ENCODE results near the gene SLAMF7.

The SLAMF7 gene

GRCh38 chr1:160720356-160721085 is 18.5 kb upstream of the SLAMF7 start:
- no peak overlapping the region for H3K4me3 ChIP-seq (ENCODE audit: low read depth, low read length)
- no peak for TF ChIP-seq CTCF (IDR thresholded peaks at IDR 0.05; ENCODE audit: control insufficient read depth, extremely low read depth, insufficient read depth)
- no peak for DNase-seq (ENCODE audit: low read depth)

- DNase-seq (ENCODE audit: low read depth), result no peak
- TF ChIP-seq CTCF (IDR thresholded peaks at IDR 0.05; ENCODE audit: control insufficient read depth, extremely low read depth, insufficient read depth), result no peak
- H3K4me3 ChIP-seq (ENCODE audit: low read depth, low read length), result no peak overlapping the region
Observed at GRCh38 chr1:160721473-160721872, 17.6 kb upstream of the SLAMF7 start.

- H3K4me3 ChIP-seq (ENCODE audit: low read depth, low read length), result no peak overlapping the region
- no peak for TF ChIP-seq CTCF (IDR thresholded peaks at IDR 0.05; ENCODE audit: control insufficient read depth, extremely low read depth, insufficient read depth)
- DNase-seq (ENCODE audit: low read depth), result no peak
Observed at GRCh38 chr1:160722726-160723125, 16.3 kb upstream of the SLAMF7 start.

DNA sequence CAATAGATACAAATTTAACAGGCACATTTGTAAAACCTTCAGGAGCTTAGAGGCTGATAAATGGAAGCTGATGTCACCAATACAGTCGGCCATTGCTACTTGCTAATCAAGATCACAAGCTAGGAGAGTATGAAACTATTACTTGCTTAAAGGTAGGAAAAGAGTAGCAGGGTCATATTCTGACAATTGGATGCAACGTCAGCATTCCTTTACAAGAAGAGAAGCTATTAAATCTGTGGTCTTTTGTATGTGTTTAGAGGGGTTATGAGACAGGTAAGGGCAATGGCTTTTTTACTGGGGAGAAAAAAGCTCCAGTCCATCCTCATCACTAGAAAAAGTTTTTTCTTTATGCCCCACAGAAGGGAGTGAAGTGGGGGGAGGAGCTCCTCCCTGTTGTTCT is 15.7 kb upstream of the SLAMF7 start:
- no peak overlapping the region for H3K4me3 ChIP-seq (ENCODE audit: low read depth, low read length)
- TF ChIP-seq CTCF (IDR thresholded peaks at IDR 0.05; ENCODE audit: control insufficient read depth, extremely low read depth, insufficient read depth), result no peak

GRCh38 chr1:160724465-160725242 is 14.4 kb upstream of the SLAMF7 start:
- DNase-seq (ENCODE audit: low read depth), result no peak
- no peak overlapping the region for H3K4me3 ChIP-seq (ENCODE audit: low read depth, low read length)

More for the DNA sequence above, 15.7 kb upstream of the SLAMF7 start:
- no peak for DNase-seq (ENCODE audit: low read depth)

GRCh38 chr1:160726114-160726497 is 12.9 kb upstream of the SLAMF7 start:
- no peak overlapping the region for H3K4me3 ChIP-seq (ENCODE audit: low read depth, low read length)
- no peak for DNase-seq (ENCODE audit: low read depth)
- TF ChIP-seq CTCF (IDR thresholded peaks at IDR 0.05; ENCODE audit: control insufficient read depth, extremely low read depth, insufficient read depth), result no peak

More at GRCh38 chr1:160724465-160725242, 14.4 kb upstream of the SLAMF7 start:
- no peak for TF ChIP-seq CTCF (IDR thresholded peaks at IDR 0.05; ENCODE audit: control insufficient read depth, extremely low read depth, insufficient read depth)

Data from LNCaP clone FGC (cell line).